Measurements from ENCODE around the gene MSRB3.
"Not testable (repeated sequence)": the region's sequence is repeated elsewhere in the genome, so short reads cannot be mapped to it uniquely, and the experiment has no call there.

Gene MSRB3

DNA sequence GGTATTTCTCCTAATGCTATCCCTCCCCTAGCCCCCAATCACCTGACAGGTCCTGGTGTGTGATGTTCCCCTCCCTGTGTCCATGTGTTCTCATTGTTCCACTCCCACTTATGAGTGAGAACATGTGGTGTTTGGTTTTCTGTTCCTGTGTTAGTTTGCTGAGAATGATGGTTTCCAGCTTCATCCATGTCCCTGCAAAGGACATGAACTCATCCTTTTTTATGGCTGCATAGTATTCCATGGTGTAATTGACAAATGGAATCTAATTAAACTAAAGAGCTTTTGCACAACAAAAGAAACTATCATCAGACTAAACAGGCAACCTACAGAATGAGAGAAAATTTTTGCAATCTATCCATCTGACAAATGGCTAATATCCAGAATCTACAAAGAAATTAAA is 178.9 kb downstream of the MSRB3 start:
- not testable (repeated sequence) for DNase-seq (ENCODE audit: low read depth in 2 of 2)

DNA sequence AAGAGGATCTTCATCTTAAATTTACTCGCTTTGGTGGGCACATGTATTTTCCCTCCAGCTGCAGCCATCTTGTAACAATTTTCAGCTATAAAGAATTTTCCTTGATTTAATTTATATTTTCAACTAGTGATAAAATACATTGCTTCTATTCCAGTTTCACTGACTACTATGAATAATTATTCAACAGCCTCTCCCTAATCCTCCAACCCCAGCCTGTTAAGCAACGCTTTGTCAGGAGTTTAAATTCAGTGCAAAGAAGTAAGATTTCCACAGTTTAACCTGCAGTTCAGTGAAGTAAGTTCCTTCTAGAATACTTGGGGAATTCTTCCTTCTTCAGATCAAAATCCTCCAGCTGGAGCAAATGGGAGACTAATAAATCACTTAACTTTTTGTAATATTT is 180.2 kb downstream of the MSRB3 start:
- no peak for DNase-seq (ENCODE audit: low read depth in 2 of 2)

DNA sequence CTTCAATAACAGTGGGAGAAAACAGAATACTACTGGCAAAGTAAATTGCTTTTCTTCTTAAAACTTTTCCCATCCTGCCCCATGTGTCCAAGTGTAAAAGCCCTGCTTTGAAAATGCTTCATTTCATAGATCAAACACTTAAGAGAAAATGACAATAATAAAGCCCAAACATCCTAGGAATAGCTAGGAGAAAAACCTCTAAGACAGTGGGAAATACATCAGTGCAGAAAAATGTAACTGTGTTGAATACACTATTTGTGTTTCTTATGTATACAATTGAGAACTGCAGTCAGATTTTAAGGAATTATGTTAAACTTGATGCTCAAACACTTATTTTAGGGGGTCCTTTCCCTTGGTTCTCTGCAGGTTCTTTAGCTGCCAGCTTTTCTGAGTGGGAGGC is 181.1 kb downstream of the MSRB3 start:
- DNase-seq (ENCODE audit: low read depth in 2 of 2) = no peak

DNA sequence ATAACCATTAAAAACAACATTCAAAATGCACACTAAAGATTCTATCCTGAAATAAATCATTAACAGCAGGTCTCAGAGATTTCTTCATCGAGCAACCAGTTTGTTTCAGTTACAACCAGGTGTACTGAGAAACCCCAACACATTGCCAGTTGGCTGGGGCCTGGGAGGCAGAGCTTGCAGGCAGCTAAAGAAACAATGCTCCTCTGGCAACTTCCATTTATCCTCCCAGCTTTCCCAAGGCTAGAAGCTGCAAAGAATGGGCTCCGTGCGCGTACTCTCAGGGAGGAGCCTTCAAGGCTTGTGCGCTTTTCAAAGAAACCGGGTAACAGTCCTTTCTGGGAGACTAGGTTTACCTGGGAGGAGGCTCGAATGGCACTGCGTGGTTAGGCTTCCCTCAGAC is 181.6 kb downstream of the MSRB3 start:
- no peak for DNase-seq (ENCODE audit: low read depth in 2 of 2)

DNA sequence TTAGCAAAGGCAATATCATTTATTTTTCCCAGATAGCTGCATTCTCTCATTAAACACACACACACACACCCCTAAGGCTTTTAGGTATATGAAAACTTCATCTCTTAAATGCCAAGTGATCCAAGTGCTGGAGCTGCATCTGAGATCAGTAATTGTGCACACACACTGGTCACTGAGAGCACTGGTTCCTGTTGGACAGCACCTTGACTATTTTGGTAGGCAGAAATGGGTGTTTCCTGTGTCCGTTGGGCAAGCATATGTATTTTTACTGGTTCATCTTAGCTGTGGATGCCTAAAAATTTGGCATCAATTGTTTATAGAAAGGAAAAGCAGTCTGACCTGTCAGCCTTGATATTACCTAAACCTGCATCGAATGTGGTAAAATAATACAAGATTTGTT is 182.5 kb downstream of the MSRB3 start:
- no peak for DNase-seq (ENCODE audit: low read depth in 2 of 2)

DNA sequence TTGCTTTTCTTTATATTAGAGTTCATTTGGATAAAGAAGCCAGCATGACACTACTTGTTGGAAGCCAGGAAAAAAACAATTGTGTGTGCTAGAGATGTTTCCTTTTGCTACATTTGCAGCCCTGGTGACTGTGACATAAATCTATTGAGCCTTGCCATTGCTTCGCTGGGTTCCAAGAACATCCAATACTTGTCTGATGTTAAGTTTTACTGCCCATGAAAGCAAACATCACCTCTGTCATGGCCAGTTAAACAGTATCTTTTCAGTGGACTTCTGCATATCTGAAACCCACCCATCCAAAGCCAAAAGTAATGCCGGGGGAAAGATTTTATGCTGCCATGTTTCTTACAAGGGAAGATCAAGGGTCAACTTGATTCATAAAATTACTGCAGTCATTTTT is 184.0 kb downstream of the MSRB3 start:
- DNase-seq (ENCODE audit: low read depth in 2 of 2) = no peak

DNA sequence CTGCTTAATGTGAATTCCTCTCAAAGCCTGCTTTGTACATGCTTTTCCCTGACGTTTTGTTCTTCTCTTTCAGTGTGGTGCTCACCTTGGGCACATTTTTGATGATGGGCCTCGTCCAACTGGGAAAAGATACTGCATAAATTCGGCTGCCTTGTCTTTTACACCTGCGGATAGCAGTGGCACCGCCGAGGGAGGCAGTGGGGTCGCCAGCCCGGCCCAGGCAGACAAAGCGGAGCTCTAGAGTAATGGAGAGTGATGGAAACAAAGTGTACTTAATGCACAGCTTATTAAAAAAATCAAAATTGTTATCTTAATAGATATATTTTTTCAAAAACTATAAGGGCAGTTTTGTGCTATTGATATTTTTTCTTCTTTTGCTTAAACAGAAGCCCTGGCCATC is 184.6 kb downstream of the MSRB3 start:
- no peak for DNase-seq (ENCODE audit: low read depth in 2 of 2)

DNA sequence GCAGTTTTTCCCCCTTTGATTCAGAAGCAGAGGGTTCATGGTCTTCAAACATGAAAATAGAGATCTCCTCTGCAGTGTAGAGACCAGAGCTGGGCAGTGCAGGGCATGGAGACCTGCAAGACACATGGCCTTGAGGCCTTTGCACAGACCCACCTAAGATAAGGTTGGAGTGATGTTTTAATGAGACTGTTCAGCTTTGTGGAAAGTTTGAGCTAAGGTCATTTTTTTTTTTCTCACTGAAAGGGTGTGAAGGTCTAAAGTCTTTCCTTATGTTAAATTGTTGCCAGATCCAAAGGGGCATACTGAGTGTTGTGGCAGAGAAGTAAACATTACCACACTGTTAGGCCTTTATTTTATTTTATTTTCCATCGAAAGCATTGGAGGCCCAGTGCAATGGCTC is 185.1 kb downstream of the MSRB3 start:
- no peak for DNase-seq (ENCODE audit: low read depth in 2 of 2)

DNA sequence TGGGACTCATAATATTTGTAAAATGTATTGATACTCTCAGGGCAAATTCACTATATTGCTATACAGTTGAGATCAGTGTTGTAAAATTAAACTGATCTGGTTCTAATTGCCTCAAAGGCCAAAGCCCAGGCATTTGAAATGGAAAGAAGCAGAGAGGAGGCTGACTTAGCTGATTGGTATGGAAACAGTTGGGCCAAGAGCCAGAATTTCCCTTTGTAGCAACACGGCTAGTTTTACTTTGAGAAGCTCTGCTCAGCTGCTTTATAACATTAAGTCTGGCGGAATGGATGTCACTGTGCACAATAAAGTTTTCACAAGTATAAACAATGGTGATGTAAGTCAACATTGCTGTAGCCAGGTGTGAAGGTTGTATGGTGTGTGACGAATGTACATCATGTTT is 186.4 kb downstream of the MSRB3 start:
- DNase-seq (ENCODE audit: low read depth in 2 of 2) = no peak

DNA sequence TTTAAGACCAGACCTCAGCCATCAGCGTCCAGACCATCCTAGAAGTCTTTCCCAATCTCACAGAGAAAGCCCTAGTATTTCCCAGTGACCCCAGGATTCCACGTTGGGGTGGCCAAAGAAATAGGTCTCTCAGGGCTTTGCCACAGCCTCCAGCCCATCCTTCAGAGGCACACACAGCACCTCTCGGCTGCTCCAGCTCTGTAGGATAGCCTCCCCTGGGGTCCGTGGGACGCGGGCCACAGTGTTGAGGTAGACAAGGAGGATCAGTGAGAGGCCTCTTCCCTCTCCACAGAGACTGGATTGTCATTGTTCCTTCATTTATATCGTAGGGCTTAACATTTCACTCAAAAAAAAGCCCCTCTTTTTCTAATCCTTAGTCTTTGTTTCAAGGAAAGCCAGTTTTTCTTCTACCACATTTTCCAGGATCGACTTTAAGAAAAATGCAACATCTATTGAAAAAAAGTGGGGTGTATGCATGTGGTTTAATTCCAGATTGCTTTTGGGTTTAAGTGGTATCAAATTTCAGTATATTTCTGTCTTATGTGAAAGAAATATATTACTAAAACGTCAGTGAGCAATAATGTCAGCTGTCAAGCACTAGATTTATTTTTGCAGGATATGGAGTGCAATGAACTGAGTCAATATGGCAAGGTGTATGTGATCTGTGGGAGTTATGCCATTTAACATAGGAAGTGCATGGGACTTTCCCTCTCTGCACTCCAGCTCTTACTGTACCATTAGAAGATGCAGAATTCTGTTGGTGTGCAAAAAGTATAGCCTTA is 187.5 kb downstream of the MSRB3 start:
- DNase-seq (ENCODE audit: low read depth in 2 of 2) = no peak

DNA sequence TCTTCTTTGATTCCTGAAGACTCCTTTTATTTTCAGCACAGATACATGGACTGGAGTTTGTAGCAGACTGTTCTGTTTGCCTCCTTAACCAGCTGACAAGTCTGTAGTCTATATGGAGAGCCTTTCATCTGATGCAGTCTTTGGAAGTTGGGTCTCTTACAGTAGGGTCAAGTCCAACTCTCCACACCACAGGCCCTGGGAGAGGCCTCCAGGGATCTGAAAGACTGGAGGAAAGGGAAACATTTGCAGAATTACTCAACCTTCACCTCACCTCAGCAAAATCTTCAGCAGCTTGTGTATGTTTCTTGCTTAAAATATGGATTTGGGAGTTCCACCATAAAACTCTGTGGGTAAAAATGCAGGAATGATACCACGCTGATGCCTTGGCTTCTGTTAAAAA is 188.4 kb downstream of the MSRB3 start:
- no peak for DNase-seq (ENCODE audit: low read depth in 2 of 2)

DNA sequence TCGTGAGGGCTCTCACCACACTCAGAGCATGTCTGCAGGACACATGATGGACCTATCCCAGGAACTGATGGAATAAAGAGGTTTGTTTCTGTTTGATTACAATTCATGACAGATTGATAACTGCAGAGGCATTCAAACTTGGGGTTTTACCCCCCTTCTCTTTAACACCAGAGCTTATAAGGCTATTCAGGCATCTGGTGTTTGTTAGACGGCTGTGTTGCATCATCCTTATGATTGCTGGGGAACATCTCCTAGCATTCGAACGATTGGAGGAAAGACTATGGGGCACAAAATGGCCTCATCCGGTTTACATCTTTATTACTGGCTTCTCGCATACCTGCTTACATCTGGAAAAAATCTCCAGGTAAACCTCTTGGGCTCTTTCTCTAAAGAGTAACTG is 191.8 kb downstream of the MSRB3 start:
- DNase-seq (ENCODE audit: low read depth in 2 of 2) = no peak

DNA sequence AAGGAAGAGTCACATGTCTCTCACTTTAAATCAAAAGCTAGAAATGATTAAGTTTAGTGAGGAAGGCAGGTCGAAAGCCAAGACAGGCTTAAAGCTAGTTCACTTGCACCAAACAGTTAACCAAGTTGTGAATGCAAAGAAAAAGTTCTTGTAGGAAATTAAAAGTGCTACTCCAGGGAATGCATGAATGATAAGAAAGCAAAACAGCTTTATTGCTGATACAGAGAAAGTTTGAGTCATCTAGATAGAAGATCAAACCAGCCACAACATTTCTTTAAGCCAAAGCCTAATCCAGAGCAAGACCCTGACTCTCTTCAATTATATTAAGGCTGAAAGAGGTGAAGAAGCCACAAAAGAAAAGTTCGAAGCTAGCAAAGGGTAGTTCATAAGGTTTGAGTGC is 193.6 kb downstream of the MSRB3 start:
- DNase-seq (ENCODE audit: low read depth in 2 of 2) = no peak

DNA sequence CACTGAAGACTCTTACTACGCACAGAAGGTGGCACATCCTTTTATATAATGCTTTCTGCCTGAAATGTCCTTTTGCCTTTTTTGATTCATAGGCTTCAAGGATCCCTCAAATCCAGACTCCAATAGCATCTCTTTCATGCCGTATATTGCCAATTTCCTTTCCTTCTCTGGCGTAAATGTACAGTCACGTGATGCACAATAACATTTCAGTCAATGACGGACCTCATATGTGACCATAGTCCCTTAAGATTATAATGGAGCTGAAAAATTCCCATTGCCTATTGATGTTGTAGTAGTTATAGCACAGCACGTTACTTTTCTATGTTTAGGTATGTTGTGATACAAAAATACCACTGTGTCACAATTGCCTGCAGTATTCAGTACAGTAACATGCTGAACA is 196.3 kb downstream of the MSRB3 start:
- no peak for DNase-seq (ENCODE audit: low read depth in 2 of 2)

DNA sequence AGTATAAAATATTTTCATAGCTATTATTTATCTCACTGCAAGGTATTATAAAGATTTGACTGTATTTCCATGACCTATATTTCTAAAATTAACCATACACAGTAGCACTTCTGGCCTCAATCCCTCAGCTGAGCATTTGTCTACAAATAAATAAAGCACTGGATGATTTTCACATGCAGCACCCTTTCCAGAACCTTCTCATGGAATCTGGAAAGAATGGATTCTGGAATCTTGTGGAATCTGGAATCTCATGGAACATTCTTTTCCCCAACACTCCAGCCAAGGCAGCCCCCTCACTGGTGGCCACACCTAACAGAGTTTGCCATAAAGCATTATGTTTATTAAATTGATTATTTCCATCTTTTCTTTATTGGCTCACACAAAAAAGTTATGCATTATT is 199.2 kb downstream of the MSRB3 start:
- no peak for DNase-seq (ENCODE audit: low read depth in 2 of 2)

DNA sequence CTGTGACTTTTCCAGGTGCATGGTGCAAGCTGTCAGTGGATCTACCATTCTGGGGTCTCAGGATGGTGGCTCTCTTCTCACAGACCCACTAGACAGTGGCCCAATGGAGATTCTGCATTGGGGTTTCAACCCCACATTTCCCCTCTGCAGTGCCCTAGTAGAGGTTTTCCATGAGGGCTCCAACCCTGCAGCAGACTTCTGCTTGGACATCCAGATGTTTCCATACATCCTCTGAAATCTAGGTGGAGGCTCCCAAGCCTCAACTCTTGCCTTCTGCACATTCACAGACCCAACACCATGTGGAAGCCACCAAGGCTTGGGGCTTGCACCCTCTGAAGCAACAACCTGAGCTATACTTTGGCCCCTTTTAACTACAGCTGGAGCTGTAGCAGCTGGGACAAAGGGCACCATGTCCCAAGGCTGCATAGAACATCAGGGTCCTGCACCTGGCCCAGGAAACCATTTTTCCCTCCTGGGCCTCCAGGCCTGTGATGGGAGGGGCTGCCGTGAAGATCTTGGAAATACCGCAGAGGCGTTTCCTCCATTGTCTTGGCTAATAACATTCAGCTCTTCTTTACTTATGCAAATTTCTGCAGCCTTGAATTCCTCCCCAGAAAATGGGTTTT is 205.5 kb downstream of the MSRB3 start:
- DNase-seq (ENCODE audit: low read depth in 2 of 2) = not testable (repeated sequence)

DNA sequence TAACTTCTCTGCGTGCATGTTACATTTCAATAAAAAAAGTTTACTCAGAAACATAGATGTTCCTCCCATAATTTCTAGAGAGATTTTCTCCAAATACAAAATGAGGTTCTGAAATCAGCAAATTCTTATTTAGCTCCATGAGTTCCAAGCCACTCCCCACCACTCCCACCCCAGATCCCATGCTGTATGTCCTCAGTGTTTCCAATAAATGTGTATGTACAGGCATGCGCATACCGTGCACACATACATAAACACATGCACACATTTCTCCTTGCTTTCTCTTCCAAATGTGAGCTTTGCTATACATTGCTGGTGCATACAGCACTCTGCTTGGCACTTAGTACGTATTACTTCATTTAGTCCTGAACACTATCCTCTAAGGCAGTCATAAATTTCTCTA is 209.7 kb downstream of the MSRB3 start:
- no peak for DNase-seq (ENCODE audit: low read depth in 2 of 2)

DNA sequence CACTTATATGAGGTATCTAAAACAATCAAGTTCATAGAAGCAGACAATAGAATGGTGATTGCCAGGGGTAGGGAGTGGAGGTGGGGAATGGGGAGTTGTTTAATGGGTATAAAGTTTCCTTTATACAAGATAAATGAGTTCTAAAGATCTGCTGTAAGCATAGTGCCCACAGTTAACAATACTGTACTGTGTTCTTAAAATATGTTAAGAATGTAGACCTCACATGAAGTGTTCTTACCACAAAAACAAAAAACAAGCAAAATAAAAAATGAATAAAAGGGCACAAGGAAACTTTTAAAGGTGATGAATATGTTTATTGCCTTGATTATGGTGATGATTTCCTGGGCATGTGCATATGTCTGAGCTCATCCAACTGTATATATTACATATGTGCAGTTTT is 211.8 kb downstream of the MSRB3 start:
- DNase-seq (ENCODE audit: low read depth in 2 of 2) = no peak

DNA sequence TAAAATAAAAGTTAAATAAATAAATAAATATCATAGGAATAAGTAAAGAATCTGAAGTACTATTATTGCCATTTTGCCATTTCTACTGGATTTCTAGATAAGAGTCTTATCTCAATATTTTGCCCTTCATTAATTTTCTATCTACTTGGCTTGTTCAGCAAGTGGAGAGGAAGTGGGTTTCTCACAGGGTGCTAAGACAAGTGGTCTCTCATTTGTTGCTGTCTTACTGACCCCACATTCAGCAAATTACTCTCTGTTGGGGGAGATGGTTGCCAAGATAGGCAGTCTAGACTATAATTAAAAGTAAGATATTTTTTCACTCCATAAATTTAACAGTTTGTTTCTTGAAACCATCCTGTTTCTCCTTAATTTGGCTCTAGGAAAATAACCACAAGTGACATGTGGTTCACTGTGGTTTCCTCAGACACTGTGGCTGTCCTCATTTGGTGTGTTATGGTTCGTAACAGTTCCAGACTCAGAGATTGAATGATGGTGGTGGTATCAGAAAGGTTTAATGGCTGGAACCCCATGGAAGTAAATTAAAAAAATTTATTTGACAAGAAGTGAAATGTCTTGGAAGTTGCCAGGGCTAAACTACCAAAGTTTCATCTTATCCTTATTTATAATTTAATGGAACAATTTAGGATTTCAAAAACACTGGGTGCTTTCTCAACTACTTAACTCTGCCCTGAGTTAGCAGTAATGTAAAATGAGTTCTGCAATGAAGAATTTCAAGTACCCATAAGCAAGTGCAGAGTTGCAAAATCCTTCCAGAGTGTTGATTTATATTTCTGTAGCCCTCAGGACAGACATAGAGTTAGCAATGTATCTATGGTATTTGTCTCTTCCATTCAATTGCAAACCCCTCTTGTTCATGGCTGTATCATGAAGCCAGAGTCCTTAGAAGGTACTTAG is 214.8 kb downstream of the MSRB3 start:
- DNase-seq (ENCODE audit: low read depth in 2 of 2) = no peak

DNA sequence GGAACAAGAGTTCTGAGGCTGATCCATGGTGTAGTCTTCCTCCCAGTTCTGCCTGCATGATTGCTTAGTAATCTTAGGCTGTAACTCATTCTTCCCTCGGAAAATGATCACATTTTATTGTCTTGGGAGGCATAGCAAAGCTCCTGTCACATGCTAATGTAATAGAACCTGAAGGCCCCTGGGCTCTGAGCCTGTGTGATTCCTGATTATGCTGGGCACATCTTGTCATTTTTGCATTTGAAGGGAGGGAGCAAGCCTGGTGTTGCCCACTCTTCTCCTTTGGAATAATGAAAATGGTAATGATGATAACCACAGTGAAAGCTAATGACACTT is 215.4 kb downstream of the MSRB3 start:
- DNase-seq (ENCODE audit: low read depth in 2 of 2) = no peak

DNA sequence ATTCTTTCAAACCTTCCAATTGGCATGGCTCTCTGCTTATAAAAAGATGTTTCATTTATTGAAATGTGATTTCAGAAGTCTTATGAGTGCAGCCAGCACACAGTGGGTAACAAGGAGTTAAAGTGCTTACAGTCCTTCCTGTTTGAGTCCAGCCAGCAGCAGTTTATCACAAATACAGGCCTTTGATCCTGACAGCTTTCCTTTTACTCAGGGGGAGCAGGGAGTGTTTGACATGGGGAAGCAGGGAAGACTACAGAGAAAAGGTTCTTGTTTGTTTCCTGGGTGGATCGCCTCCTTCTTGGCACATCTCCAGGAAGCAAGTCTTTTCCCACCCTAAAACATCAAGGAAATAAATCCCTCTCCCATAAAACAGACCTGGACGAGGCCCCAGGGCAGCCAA is 216.1 kb downstream of the MSRB3 start:
- no peak for DNase-seq (ENCODE audit: low read depth in 2 of 2)

DNA sequence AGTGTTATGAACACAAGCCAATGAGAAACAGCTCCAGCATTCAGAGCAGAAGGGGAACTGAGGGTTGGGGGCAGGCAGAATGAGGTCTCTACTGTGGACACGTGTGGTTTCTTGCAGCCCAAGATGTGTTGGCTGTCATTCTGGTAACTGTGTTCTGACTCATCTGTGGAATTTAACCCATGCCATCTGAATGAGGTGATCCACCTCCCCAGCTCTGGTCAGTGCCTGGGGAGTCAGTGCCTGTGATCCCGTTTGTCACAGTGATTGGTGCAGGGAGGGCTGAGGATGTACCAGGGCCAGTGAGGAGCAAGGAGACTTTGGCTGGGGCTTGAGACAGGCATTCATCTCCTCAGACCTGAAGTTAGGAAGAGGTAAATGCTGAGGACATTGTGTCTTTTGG is 216.8 kb downstream of the MSRB3 start:
- DNase-seq (ENCODE audit: low read depth in 2 of 2) = no peak

DNA sequence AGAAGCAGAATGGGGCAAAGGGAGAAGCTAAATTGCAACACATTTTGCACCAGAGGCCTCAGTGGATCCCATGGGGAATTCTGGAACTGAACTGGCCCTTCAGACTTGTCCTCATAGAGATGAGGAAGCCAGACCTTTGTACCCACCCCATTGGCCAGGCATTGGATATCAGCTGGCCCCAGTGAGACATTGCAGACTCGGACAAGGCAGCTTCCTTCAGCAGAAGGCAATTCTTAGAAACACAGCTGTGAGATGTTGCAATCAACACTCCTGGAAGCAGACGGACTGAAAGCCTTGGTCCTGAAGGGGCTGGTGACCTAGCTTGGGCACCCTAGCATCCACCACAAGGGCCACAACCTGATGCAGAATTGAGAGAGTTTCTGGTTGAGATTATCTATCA is 218.1 kb downstream of the MSRB3 start:
- no peak for DNase-seq (ENCODE audit: low read depth in 2 of 2)
